ENCODE measurements around the gene FADS1. TPM values are rescaled to one million over a fixed set of nuclear protein-coding genes. Genes with fewer than 3 reads are reported as not detected.

FADS1 gene
- total RNA-seq, 1 experiment from 2014 or later = 116 TPM

GRCh38 chr11:61834278-61835048, 17.7 kb upstream of the FADS1 start:
- intact Hi-C loops (cut with micrococcal nuclease; ENCODE audit: unreplicated experiment) = no loop called here
- peaks cover 8% of the 10 kb centered on the region for H3K4me1 Mint-ChIP-seq (ENCODE audit: low read depth, unreplicated experiment)
- H3K4me3 Mint-ChIP-seq (ENCODE audit: unreplicated experiment) = no peak overlapping the region
- Histone ChIP-seq H3K4me3 (ENCODE audit: low read depth, low read length) (no peak overlapping the region), H3K27me3 (replicated peaks; ENCODE audit: control insufficient read depth, insufficient read depth, low read length) (no peaks in the 10 kb centered on the region), H3K4me1 (0 out of 2 replicates have a peak, but pooled peaks cover 9% of the 10 kb centered on the region), H3K36me3 (ENCODE audit: control insufficient read depth, insufficient read depth, low read length) (no peaks in the 10 kb centered on the region), H3K9me3 (no peaks in the 10 kb centered on the region)
- H3K9me3 Mint-ChIP-seq (ENCODE audit: unreplicated experiment) = no peaks in the 10 kb centered on the region
- DNase-seq = no peak
- no peak overlapping the region for H3K27ac Mint-ChIP-seq (ENCODE audit: unreplicated experiment)
- ChIA-PET POLR2A (no interaction called here), CTCF (interaction anchor here (1.2 kb wide), 1 partner anchor 20 kb away, joined by 4 read pairs; no protein-coding TSS in a partner anchor)
- no peaks in the 10 kb centered on the region for H3K27me3 Mint-ChIP-seq (ENCODE audit: insufficient read depth, unreplicated experiment)
- BruUV-seq (replicated peaks) = no TSS peak
- peaks cover 5% of the 10 kb centered on the region for H3K36me3 Mint-ChIP-seq (ENCODE audit: insufficient read depth, unreplicated experiment)
- no peak for TF ChIP-seq CTCF (IDR thresholded peaks at IDR 0.05; ENCODE audit: insufficient read depth in 1 of 2, low read depth in 1 of 2, low read length in 1 of 2, severe bottlenecking in 1 of 2, unreplicated experiment in 1 of 2)

- H3K27ac Mint-ChIP-seq (ENCODE audit: unreplicated experiment) = no peak overlapping the region
- peaks cover under 1% of the 10 kb centered on the region for H3K36me3 Mint-ChIP-seq (ENCODE audit: insufficient read depth, unreplicated experiment)
- TF ChIP-seq CTCF (IDR thresholded peaks at IDR 0.05; ENCODE audit: insufficient read depth in 1 of 2, low read depth in 1 of 2, low read length in 1 of 2, severe bottlenecking in 1 of 2, unreplicated experiment in 1 of 2) = no peak
- H3K27me3 Mint-ChIP-seq (ENCODE audit: insufficient read depth, unreplicated experiment) = no peaks in the 10 kb centered on the region
- no peaks in the 10 kb centered on the region for H3K9me3 ChIP-seq
- no peak overlapping the region for H3K4me3 ChIP-seq (ENCODE audit: low read depth, low read length)
- ChIA-PET CTCF (interaction anchor here (1.2 kb wide), 1 partner anchor 19 kb away, joined by 4 read pairs; no protein-coding TSS in a partner anchor), POLR2A (no interaction called here)
- 0 out of 2 replicates have a peak, but pooled peaks cover 14% of the 10 kb centered on the region for H3K4me1 ChIP-seq
- H3K27me3 ChIP-seq (replicated peaks; ENCODE audit: control insufficient read depth, insufficient read depth, low read length) = no peaks in the 10 kb centered on the region
- DNase-seq = no peak
- BruUV-seq (replicated peaks) = no TSS peak
- H3K4me1 Mint-ChIP-seq (ENCODE audit: low read depth, unreplicated experiment) = peaks cover 8% of the 10 kb centered on the region
- H3K9me3 Mint-ChIP-seq (ENCODE audit: unreplicated experiment) = no peaks in the 10 kb centered on the region
- no peaks in the 10 kb centered on the region for H3K36me3 ChIP-seq (ENCODE audit: control insufficient read depth, insufficient read depth, low read length)
- intact Hi-C loops (cut with micrococcal nuclease; ENCODE audit: unreplicated experiment) = no loop called here
- no peak overlapping the region for H3K4me3 Mint-ChIP-seq (ENCODE audit: unreplicated experiment)
Observed at GRCh38 chr11:61833926-61834277, 17.1 kb upstream of the FADS1 start.

- Mint-ChIP-seq H3K27ac (ENCODE audit: unreplicated experiment) (no peak overlapping the region), H3K4me3 (ENCODE audit: unreplicated experiment) (no peak overlapping the region), H3K9me3 (ENCODE audit: unreplicated experiment) (no peaks in the 10 kb centered on the region), H3K36me3 (ENCODE audit: insufficient read depth, unreplicated experiment) (no peaks in the 10 kb centered on the region), H3K27me3 (ENCODE audit: insufficient read depth, unreplicated experiment) (no peaks in the 10 kb centered on the region), H3K4me1 (ENCODE audit: low read depth, unreplicated experiment) (peaks cover 8% of the 10 kb centered on the region)
- Histone ChIP-seq H3K4me1 (0 out of 2 replicates have a peak, but pooled peaks cover 15% of the 10 kb centered on the region), H3K9me3 (no peaks in the 10 kb centered on the region), H3K4me3 (ENCODE audit: low read depth, low read length) (no peak overlapping the region), H3K36me3 (ENCODE audit: control insufficient read depth, insufficient read depth, low read length) (no peaks in the 10 kb centered on the region), H3K27me3 (replicated peaks; ENCODE audit: control insufficient read depth, insufficient read depth, low read length) (no peaks in the 10 kb centered on the region)
- no peak for DNase-seq
- no peak for TF ChIP-seq CTCF (IDR thresholded peaks at IDR 0.05; ENCODE audit: insufficient read depth in 1 of 2, low read depth in 1 of 2, low read length in 1 of 2, severe bottlenecking in 1 of 2, unreplicated experiment in 1 of 2)
- ChIA-PET POLR2A (no interaction called here), CTCF (interaction anchor here (1.2 kb wide), 1 partner anchor 19 kb away, joined by 4 read pairs; no protein-coding TSS in a partner anchor)
- BruUV-seq (replicated peaks) = no TSS peak
- intact Hi-C loops (cut with micrococcal nuclease; ENCODE audit: unreplicated experiment) = no loop called here
Observed at GRCh38 chr11:61833471-61833870, 16.7 kb upstream of the FADS1 start.

All from Caco-2 (cell line).